HG03280 (cell line): ENCODE data around the gene DNAJB7.
"Not testable (repeated sequence)": the region's sequence is repeated elsewhere in the genome, so short reads cannot be mapped to it uniquely, and the experiment has no call there.

Source experiments
- ATAC-seq: cut with Tn5 transposase; IDR thresholded peaks from one replicate; pipeline ENCODE4 v1.9.1; 2021; ENCODE audit warnings: mild to moderate bottlenecking, moderate library complexity; ENCODE audit not compliant: unreplicated experiment

The DNAJB7 gene

DNA sequence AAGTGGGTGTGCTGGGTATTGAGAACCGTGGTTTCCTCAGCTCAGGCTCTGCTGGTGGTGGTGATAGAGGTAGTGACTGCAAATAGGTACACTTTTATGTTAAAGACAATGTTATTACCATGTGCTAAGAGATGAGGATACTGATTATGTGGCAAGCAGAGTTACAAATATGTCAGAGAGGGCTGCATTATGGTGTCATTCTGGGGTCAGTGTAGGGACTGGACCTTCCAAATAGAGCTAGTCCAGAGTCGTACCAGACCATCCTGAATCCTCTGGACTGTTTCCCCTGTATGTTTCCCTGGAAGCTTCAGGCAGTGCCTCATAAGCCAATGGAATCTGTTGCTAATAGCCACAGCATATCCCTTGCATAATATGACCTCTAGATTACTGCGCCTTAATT is at the start of gene DNAJB7:
Gene DNAJB7 (minus strand): TSS at position 101 of the 400 bp plus-strand sequence. CDS start 119 bp downstream, outside the sequence.
- ATAC-seq: no peak

DNA sequence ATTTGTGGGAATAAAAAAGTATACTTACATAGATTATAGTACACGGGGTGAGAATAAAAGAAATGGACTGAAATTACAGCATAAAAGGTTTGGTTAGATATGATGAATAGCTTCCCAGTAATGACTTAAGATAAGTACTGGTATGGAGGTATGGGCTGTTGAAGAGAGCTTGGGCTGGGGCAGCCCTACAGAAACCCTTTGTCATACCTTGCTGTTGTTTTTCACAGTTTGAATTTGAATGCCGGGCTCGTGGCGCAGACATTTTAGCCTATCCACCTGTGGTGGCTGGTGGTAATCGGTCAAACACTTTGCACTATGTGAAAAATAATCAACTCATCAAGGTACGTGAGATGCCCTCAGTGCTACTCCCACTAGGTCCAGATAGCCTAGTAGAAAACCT is 47.0 kb upstream of the DNAJB7 start:
- ATAC-seq: no peak

DNA sequence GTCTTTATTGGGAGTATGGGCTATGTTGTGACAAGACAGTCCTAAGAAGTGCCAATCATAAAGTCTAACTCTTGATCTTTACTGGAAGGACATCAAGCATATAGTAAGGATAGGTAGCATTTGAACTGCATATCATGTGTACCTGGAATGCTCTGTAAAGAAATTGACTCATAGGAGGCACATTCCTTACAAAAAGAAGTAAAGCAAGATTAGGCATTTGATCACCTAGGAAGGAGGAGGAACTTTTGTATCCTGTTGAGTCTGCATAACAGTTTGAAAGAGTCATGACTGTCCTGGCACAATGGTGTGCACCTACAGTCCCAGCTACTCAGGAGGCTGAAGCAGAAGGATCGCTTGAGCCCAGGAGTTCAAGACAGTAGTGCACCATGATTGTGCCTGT is 42.2 kb upstream of the DNAJB7 start:
- ATAC-seq: no peak

DNA sequence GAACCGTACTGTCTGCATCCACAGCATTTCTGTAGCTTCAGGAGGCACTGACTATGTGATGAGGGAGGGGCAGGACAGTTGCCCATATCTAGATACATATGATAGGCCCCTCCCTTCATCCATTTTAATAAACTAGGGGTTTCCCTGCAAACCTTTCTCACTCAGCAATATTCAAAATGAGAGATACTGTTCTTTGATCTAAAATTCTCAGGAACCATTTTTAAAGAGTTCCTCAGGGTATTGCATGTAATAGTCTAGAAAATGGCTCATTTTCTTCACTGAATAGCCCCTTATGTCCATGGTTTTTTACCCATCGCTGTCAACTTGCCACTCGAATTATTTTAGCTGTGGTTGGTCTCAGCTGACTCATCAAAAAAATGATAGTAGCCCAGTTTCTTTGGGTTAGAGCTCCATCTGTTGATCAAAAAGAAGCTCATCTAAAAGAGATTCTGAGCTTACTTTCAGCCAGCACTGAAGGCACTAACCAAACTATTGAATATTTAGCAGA is 37.0 kb upstream of the DNAJB7 start:
- no peak for ATAC-seq

DNA sequence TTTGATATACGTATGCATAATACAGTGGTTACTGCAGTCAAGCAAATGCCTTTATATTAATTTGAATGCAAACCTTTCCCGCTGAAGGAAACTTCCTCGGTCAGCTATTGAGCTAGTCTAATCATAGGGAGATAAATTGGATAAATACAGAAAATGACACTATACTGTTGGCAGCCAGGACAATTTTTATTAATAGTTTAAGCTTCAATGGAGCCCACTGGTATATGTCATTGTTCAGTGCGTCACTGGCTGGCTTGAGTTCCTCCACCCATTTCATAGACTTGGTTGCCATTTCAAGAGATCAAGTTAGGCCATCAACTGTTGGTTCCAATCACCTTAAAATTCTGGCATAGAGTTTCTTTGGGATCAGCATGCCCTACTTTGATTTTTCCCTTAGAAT is 32.5 kb upstream of the DNAJB7 start:
- ATAC-seq: no peak

DNA sequence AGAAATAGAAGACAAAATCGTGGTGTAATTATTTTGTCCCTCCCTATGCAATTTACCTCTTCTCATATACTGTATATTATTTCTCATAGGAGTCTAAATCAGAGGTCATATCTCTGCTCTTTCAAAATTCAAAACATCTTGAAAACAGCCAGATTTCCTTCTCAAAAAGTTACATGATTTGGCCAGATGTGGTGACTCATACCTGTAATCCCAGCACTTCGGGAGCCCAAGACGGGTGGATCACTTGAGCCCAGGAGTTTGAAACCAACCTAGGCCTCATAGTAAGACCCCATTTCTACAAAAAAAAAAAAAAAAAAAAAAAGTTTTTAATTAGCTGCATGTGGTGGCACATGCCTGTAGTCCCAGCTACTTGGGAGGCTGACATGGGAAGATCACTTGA is 29.0 kb upstream of the DNAJB7 start:
- ATAC-seq: no peak

DNA sequence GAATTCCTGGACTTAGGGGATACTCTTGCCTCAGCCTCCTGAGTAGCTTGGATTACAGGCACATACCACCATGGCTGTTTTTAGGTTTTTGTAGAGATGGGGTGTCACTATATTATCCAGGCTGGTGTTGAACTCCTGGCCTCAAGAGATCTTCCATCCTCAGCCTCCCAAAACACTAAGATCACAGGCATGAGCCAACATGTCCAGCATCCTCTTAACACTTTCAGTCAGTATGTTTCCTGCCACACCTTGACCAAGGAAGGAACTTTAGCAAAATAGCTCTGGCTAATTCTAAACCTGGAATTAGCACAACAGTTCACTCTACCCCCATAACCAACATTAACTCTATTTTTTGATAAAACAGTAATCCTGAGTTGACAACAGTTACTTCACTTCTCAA is 27.2 kb upstream of the DNAJB7 start:
- no peak for ATAC-seq

DNA sequence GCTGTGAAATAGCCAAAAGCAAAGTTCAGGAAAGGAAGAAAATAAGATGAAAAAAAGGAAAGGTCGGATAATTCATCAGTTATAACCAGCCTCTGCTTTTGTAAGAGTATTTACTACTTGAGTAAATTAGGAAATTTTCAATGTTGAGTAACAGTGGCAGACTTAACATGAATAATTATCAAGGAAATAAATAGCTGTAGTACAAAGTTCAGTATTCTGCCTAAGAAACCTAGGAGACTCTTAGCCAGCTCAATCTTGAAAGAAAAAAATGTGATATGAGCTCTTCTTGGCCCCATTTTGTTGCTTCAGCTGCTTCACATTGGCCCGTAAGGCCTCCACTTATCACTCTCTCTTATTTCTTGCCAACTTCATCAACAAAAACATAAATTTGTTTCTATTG is 17.0 kb upstream of the DNAJB7 start:
- no peak for ATAC-seq

DNA sequence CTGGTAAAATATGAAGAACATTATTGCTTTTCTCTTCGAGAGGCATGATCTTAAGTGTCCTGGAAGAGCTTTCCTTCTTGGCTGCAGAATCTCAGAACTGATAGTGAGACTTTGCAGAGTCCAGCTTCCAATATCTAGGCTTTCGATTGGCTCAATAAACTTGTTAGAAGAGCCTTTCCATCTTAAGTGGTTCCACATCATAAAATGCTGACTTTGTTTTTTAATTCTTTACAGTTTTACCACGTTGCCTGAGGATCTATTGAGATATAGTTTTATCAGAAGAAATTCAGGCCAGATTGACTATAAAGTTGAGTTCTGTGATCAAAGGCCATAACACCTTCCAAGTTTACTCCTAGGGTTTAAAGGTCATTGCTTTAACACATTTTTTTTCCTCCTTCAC is 15.6 kb upstream of the DNAJB7 start:
- ATAC-seq: no peak

DNA sequence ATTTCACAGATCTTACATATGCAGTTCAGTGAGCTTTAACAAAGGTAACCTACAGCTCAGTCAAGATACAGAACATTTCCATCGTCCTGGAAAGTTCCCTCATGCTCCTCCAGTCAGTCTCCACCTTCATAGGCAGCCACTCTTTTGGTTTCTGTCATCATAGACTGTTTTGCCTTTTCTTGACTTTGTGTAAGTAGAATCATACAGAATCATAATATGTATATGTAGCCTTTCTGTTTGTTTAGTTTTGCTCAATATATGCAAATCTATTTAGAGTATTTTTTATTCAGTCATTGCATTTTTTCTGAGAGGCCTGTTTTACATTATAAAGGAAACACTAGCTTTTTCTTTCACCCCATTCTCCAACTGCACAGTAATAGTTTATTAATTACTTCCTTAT is 15.0 kb upstream of the DNAJB7 start:
- no peak for ATAC-seq

DNA sequence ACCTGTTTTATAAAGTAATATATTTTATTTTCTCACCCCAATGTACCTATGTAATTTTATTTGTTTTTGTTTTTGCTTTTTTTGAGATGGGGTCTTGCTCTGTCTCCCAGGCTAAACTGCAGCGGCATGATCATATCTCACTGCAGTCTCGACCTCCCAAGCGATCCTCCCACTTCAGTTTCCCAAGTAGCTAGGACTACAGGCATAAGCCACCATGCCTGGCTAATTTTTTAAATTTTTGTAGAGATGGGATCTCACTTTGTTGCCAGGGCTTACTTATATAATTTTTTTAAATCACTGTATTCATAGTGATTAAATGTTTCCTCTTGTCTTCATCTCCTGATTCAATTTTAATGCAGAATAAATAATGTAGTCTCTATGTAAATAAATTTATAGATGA is 13.2 kb upstream of the DNAJB7 start:
- ATAC-seq: no peak

DNA sequence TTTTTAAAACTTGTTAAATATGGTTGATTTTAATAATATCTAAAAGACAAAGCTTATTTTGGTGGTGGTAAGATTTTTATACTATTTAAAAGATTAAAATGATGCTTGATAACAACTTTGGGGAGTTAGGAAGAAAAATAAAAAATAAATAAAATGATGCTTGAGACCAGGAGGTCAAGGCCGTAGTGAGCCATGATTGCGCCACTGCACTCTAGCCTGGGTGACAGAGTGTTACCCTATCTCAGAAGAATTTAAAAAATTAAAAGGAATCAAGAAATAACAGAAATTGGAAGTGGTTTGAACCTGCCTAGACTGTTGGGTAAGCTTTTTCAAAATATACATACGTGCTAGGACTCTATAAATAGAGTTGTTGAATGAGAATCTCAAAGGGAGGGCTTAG is 12.1 kb upstream of the DNAJB7 start:
- no peak for ATAC-seq

DNA sequence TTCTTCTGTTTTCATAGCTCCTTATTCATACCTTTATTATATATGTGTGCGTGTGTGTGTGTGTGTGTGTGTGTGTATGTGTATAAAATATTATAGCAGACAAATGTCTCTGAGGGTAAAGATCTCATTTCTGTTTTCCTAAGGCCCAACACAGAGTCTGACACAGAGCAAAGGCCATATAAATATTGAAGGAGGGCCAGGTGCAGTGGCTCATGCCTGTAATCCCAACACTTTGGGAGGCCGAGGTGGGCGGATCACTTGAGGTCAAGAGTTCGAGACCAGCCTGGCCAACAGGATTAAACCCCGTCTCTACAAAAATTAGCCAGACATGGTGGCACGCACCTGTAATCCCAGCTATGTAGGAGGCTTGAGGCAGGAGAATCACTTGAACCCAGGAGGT is 6.5 kb upstream of the DNAJB7 start:
- not testable (repeated sequence) for ATAC-seq

DNA sequence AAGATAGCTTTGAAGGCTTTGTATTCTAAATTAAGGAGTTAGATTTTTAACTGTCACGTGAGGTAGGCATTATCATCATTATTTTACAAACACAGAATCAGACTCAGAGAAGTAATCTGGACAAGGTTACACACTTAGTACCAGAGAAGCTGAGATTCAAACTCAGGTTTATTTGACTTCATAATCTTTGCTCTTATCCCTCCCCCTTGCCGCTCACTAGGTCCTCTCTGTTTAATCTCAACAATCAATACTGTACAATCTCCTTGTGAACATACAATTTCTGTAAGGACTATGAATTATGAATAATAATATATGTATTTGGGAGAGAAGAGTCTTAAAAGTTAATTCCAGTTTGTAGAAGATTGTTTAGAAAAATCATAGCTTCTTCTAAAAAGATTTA is 5.2 kb upstream of the DNAJB7 start:
- no peak for ATAC-seq

DNA sequence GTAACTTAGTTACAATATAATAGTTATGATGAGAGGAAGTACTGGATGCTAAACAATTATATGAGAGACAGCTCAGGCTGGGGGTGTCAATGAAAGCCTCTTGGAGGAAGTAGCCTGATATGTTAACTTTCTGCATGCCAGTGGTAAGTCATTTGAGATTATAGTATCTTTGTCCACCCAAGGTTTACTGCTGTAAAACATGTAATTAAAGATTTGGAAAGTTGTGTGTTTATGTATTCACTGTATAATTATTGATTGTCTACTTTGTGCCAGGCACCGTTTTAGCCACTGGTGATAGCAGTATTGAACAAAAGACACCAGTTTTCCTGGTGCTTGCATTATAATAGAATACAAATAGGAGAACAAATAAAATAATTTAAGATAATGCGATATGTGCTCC is 624 bp upstream of the DNAJB7 start:
- ATAC-seq: no peak

DNA sequence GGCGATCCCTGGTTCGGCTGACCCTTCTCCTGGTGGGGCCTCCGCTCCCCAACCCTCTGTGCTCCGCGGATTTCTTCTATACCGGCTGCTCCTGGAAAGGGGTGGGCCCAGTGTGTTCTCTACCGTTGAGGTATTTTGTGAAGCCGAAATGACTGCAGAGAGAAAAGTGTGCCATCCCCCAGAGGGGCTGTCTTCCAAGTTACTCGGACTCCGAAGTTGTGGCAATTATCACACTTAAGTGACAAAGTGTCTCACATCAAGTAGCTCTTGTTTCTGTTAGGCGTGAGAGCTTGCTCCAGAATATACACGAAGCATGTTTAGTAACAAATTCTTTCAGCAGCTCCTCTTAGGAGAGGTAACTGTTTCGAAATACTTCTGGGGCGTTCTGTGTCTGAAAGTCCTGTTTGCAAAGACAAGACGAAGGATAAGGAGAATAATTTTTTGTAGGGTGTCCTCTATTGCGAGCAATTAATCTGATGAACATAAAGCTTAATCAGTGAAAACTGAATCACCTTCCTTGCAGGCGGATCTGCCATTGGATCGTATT is 4.5 kb downstream of the DNAJB7 start:
- no peak for ATAC-seq

DNA sequence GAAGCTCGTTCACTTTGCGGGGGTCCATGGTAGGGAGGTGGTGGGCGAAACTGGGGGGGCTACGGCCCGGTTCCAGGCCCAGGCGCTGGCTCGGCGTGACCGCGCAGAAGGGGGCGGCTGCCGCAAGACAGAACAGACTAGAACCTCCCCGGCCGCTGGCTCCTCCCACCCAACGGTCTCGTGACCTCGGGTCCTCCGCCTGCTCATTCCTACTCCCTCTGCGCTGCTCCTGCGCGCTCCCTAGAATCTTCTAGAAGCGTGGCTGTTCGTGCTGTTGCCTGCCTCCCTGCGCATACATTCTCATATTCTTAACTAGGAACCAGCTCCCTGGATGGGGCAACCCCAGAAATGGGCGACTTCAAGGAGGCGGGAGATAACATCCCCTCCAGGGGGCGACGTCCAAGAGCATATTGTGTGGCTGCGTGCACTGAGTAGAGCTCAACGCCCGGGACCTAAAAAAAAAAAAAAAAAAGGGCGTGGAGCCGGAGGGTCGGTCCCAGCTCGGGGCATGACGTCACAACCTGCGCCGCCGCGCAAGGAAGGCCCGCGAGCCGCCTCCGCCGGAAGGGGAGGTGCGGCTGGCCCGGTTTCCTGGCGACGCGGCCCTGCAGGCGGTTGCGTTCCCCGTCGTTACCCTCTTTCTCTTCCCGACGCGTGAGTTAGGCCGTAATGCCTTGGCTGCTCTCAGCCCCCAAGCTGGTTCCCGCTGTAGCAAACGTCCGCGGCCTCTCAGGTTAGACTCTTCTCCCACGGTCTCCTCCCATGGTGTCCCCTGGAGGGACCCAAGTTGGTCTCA is 5.2 kb downstream of the DNAJB7 start, which contains the start of the genes ST13 and XPNPEP3:
Gene ST13 (minus strand): TSS at position 127 of the 796 bp plus-strand sequence. CDS start 99 bp downstream, at position 28.
Gene XPNPEP3 (plus strand): TSS at position 636 of the 796 bp plus-strand sequence. CDS start 34 bp downstream, at position 670.
- peak; percentile 90 for ATAC-seq

DNA sequence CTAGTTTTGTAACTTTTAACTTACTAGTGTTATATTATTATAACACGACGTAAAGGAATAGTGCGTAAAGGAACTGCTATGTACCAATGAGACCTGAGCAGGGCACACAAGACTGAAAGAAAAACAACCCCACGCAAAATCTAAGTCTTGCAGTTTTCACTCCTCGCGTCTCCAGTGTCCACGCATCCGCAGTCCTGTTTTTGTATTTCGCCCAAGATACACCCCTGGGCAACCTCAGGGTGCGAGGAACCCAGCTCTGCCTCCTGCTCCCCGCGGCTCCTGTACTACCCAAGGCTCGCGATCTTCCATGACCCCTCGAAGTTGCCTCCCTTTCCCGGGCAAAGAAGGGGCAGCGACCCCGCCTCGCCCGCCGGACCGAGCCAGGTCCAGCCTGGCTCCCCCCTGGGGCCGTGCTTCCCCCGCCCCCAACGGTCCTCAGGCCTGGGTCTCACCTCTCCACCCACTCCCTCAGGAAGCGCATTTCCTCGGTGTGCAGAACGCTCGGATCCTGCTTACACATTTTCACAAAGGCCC is 5.9 kb downstream of the DNAJB7 start:
- peak; percentile 10 for ATAC-seq

DNA sequence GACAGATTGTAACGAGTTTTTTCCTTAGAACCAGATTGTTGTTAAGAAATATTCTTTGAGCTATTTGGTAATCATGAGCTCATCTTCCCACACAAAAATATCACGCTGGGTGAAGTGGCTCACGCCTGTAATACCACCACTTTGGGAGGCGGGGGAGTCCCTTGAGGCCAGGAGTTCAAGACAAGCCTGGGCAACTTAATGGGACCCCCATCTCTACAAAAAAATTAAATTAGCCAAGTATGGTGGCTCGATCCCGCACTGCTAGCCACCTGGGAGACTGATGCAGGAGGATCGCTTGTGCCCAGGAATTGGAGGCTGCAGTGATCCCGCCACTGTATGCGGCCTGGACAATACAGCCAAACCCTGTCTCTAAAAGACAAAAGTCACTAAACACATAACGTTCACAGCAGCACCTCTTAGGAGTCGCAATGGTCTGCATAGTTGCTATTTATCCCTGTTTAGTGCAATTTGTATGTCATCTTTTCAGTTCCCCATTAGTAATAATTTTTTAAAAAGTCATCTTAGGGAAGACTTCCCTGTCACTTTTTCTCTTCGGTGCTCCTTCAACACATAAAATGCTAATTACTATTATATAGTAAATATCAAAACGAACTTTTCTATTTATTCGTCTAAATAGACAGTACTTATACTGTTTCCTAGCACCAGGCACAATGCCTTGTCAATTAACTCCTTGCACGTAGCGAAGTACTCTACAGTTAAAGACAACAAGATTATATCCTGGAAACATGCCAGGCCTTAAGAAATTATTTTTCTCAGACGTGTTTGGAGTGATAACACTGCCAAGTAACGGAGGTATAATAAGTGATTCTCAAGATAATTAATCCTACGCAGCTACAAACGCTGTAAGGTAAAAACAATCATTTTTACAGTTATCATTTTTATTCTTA is 6.6 kb downstream of the DNAJB7 start:
- ATAC-seq: no peak

DNA sequence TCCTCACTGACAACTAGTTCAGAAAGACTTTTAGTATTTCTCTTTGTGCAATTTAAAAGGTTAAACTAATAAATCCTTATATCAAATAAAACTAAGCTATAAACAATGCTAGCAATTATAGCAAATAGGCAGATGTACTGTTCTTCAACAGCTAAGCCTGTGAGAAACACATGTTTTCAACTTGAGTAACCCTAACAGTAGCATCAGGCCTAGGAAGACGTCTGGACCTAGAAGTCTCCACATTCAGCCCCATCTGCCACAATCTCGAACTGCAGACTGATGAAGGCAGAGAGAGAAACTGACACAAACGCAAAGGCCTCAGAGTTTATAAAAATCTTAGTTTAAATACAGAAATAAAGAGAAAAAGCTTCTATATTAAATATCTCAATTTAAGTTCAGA is 8.0 kb downstream of the DNAJB7 start:
- ATAC-seq: no peak

DNA sequence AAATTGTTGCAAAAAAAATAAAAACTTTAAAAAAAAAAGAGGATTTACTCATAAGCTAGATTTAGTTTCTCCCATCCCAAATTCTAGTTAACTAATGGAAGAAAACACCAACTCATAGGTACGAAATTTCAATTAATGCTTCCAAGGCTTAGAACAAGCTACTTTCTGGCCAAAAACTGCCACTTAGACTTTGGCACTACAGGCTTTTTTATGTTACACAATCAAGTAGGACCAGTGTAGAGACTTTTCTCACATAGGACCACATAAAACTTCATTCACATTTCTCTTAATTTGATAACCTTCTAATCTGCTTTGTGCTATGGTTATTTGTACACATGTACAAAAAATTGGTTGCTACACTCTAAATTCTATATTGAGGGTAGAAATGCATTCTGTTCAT is 8.6 kb downstream of the DNAJB7 start:
- no peak for ATAC-seq
